PC-3 (cell line): Measurements from ENCODE around the gene MOB1B.

Experiments
- EZH2 ChIP-seq: fragments of 300-600 bp; sonication (generic); IDR thresholded peaks from one replicate; pipeline ENCODE4 v1.6.1; 2017; ENCODE audit warnings: antibody characterized with exemption, mild to moderate bottlenecking, low read length; ENCODE audit not compliant: unreplicated experiment
- EZH2phosphoT487 ChIP-seq: fragments of 300-600 bp; sonication (generic); IDR thresholded peaks from 2 replicates; pipeline ENCODE4 v1.6.1; 2018; ENCODE audit warnings: mild to moderate bottlenecking, antibody characterized with exemption, low read length, borderline replicate concordance
- TF ChIP-seq, protein P1 (sequence below): fragments of 300-600 bp; sonication (generic); conservative IDR thresholded peaks from 2 replicates; pipeline ENCODE4 v1.5.1; 2017; ENCODE audit warnings: antibody characterized with exemption, low read depth, mild to moderate bottlenecking, low read length

DNA sequence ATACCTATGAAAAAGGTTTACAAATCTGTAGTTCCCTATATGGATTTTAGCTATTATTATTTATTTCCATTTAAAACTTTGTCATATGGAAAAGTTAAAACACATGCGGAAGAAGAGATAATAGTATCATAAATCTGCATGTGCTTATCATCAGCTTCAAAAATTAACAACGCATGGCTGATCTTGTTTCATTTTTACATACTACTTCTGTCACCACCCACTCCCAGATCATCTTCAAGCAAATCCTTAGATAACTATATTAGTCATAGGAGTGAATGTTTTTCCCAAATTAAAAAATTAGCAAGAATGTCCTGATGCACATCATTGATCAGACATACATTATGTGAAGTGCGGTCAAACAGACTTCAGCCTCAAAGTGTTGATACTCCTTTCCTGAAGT is 24.6 kb upstream of the MOB1B start:
- TF ChIP-seq, protein P1, sequence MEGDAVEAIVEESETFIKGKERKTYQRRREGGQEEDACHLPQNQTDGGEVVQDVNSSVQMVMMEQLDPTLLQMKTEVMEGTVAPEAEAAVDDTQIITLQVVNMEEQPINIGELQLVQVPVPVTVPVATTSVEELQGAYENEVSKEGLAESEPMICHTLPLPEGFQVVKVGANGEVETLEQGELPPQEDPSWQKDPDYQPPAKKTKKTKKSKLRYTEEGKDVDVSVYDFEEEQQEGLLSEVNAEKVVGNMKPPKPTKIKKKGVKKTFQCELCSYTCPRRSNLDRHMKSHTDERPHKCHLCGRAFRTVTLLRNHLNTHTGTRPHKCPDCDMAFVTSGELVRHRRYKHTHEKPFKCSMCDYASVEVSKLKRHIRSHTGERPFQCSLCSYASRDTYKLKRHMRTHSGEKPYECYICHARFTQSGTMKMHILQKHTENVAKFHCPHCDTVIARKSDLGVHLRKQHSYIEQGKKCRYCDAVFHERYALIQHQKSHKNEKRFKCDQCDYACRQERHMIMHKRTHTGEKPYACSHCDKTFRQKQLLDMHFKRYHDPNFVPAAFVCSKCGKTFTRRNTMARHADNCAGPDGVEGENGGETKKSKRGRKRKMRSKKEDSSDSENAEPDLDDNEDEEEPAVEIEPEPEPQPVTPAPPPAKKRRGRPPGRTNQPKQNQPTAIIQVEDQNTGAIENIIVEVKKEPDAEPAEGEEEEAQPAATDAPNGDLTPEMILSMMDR, result no peak
- TF ChIP-seq EZH2 (no peak), EZH2phosphoT487 (no peak)
